Endothelial cell of umbilical vein (primary cell): ENCODE results near the gene FOXC1. TPM values are rescaled to one million over a fixed set of nuclear protein-coding genes. Genes with fewer than 3 reads are reported as not detected.

ENCODE experiments used
- BruUV-seq: library from RNA; stranded (reverse); fragments of 400-500 nt; replicated peaks from 2 replicates; lab custom pipeline; 2021; lab: Mats Ljungman, UMichigan
- CTCF ChIA-PET: fragments of 300-600, 350-600 bp; sonication (Branson Sonifier 250); formaldehyde crosslinking; loops from one replicate; lab custom pipeline; 2021; ENCODE audit warnings: antibody characterized with exemption, inconsistent platforms; lab: Charles Lee
- POLR2A ChIA-PET: fragments of 300-600, 350-600 bp; sonication (Branson Sonifier 250); formaldehyde crosslinking; loops from one replicate; lab custom pipeline; 2021; ENCODE audit warnings: antibody characterized with exemption, inconsistent platforms; lab: Charles Lee
- DNase-seq: peaks from one replicate; pipeline ENCODE4 v3.0.0-alpha.2; 2011; ENCODE audit warnings: low read depth, low spot score
- FAIRE-seq: peaks from 2 replicates; lab custom pipeline; 2011; peaks lifted over from hg19 to GRCh38; lab: Jason Lieb, UNC
- H2AFZ ChIP-seq: 2 replicates; pipeline ENCODE4 v1.6.0; 2012; ENCODE audit warnings: low read depth, low read length, control low read depth, inconsistent platforms
- H3K27ac ChIP-seq: 2 replicates; pipeline ENCODE4 v1.5.1; 2011; ENCODE audit warnings: low read depth, mild to moderate bottlenecking, control low read depth, low read length, moderate library complexity; ENCODE audit not compliant: insufficient read depth
- H3K27me3 ChIP-seq, 2 experiments: 2 replicates each; pipeline versions ENCODE4 v1.6.0 to v1.6.1; 2011; ENCODE audit warnings: low read length in 2 of 2, mixed read lengths in 1 of 2; ENCODE audit not compliant: control insufficient read depth in 2 of 2, insufficient read depth in 2 of 2
- H3K36me3 ChIP-seq, 2 experiments: 2 replicates in 1 of 2; 3 replicates in 1 of 2; pipeline ENCODE4 v1.5.1; 2011; ENCODE audit warnings: low read length in 2 of 2, mild to moderate bottlenecking in 1 of 2, moderate library complexity in 1 of 2; ENCODE audit not compliant: control insufficient read depth in 2 of 2, insufficient read depth in 2 of 2; ENCODE audit errors: extremely low read depth in 1 of 2
- H3K4me1 ChIP-seq: 3 replicates; pipeline ENCODE4 v1.5.1; 2011; ENCODE audit warnings: mild to moderate bottlenecking, low read length; ENCODE audit not compliant: control insufficient read depth, insufficient read depth; ENCODE audit errors: extremely low read depth
- H3K4me2 ChIP-seq: 2 replicates; pipeline ENCODE4 v1.6.1; 2011; ENCODE audit warnings: low read length, control low read depth, mixed read lengths; ENCODE audit not compliant: insufficient read depth
- H3K4me3 ChIP-seq, 3 experiments: fragments of 200-600 bp in 1 of 3; sonication (generic), shearing (Covaris generic) in 1 of 3; replicated peaks in 1 of 3; 2 replicates each; pipeline ENCODE4 v1.5.1; 2011 to 2016; ENCODE audit warnings: control low read depth in 3 of 3, low read length in 3 of 3, mild to moderate bottlenecking in 2 of 3, inconsistent platforms in 1 of 3, low read depth in 1 of 3, moderate library complexity in 1 of 3; ENCODE audit not compliant: insufficient read depth in 1 of 3
- H3K79me2 ChIP-seq: 2 replicates; pipeline ENCODE4 v1.6.0; 2012; ENCODE audit warnings: low read length, inconsistent platforms; ENCODE audit not compliant: control insufficient read depth, insufficient read depth
- H3K9ac ChIP-seq: replicated peaks from 2 replicates; pipeline ENCODE3; 2011; ENCODE audit warnings: low read length, control low read depth; ENCODE audit not compliant: insufficient read depth; ENCODE audit errors: extremely low read depth
- H3K9me1 ChIP-seq: replicated peaks from 3 replicates; pipeline ENCODE4 v1.6.0; 2011; ENCODE audit warnings: mild to moderate bottlenecking, low read length; ENCODE audit not compliant: control insufficient read depth, insufficient read depth; ENCODE audit errors: extremely low read depth
- H3K9me3 ChIP-seq: replicated peaks from 2 replicates; pipeline ENCODE4 v1.5.1; 2012; ENCODE audit warnings: low read length, inconsistent platforms; ENCODE audit not compliant: control insufficient read depth, insufficient read depth
- H4K20me1 ChIP-seq: replicated peaks from 2 replicates; pipeline ENCODE3; 2011; ENCODE audit warnings: mild to moderate bottlenecking, low read length; ENCODE audit not compliant: control insufficient read depth, insufficient read depth; ENCODE audit errors: extremely low read depth
- CTCF ChIP-seq, 2 donors: IDR thresholded peaks; 1 replicate in 1 of 2; 2 replicates in 1 of 2; pipeline ENCODE4 v1.5.1; 2011; ENCODE audit warnings: low read length in 2 of 2, mild to moderate bottlenecking in 2 of 2, moderate library complexity in 2 of 2, control low read depth in 1 of 2, inconsistent platforms in 1 of 2, low read depth in 1 of 2; ENCODE audit not compliant: insufficient read depth in 1 of 2; ENCODE audit errors: extremely low read depth in 1 of 2
- EZH2 ChIP-seq: IDR thresholded peaks from 2 replicates; pipeline ENCODE4 v1.6.1; 2012; ENCODE audit warnings: borderline replicate concordance, low read depth, mild to moderate bottlenecking, moderate library complexity, low read length, inconsistent platforms; ENCODE audit not compliant: severe bottlenecking
- FOS ChIP-seq: IDR thresholded peaks from 2 replicates; pipeline ENCODE4 v1.6.1; 2011; ENCODE audit warnings: mild to moderate bottlenecking, low read length, moderate library complexity, borderline replicate concordance; ENCODE audit not compliant: insufficient read depth
- GATA2 ChIP-seq: IDR thresholded peaks from 2 replicates; pipeline ENCODE4 v1.7.0; 2011; ENCODE audit warnings: low read depth, mild to moderate bottlenecking, moderate library complexity, mixed read lengths, low read length; ENCODE audit not compliant: insufficient read length, insufficient read depth
- MYC ChIP-seq: IDR thresholded peaks from one replicate; pipeline ENCODE4 v1.6.1; 2011; ENCODE audit warnings: mild to moderate bottlenecking, low read depth, low read length
- POLR2A ChIP-seq: IDR thresholded peaks from 2 replicates; pipeline ENCODE4 v1.6.1; 2012; ENCODE audit warnings: low read depth, mild to moderate bottlenecking, control low read depth, low read length
- POLR2AphosphoS5 ChIP-seq: IDR thresholded peaks from 2 replicates; pipeline ENCODE4 v1.6.1; 2012; ENCODE audit warnings: low read depth, mild to moderate bottlenecking, control low read depth, low read length, moderate library complexity; ENCODE audit not compliant: insufficient read depth
- dilution Hi-C: fragments of 300-500 bp; cut with MboI; formaldehyde crosslinking; loops from one replicate; pipeline ENCODE4 v1.15.0; 2019; ENCODE audit warnings: low sequenced_read_pairs; ENCODE audit not compliant: extremely low pct_ligation_motif_present
- intact Hi-C: fragments of 100-400 bp; cut with micrococcal nuclease; formaldehyde crosslinking; loops from one replicate; pipeline ENCODE4 v1.10.0; 2022
- polyA plus RNA-seq, 4 experiments: library from polyadenylated mRNA; depleted of rRNA in 3 of 4; stranded (reverse) in 3 of 4; unstranded in 1 of 4; fragments of >200 nt; gene quantifications; 2 replicates each; pipeline versions ENCODE4 v1.2.1 to v1.2.3, GENCODE V29; 2011 to 2012; ENCODE audit warnings: missing spikeins in 1 of 4
- total RNA-seq: library from RNA; stranded (reverse); gene quantifications from 2 replicates; pipeline ENCODE4 v1.2.3, GENCODE V29; 2021
- TF ChIP-seq, protein P1 (sequence below): IDR thresholded peaks from 2 replicates; pipeline ENCODE4 v1.6.1; 2011; ENCODE audit not compliant: insufficient read depth, insufficient read length

The FOXC1 gene
- total and polyA plus RNA-seq, 2 donors (not counting 3 experiments of a cell fraction or from before 2014, with no cell fraction given): 6.4 to 16.4 TPM

DNA sequence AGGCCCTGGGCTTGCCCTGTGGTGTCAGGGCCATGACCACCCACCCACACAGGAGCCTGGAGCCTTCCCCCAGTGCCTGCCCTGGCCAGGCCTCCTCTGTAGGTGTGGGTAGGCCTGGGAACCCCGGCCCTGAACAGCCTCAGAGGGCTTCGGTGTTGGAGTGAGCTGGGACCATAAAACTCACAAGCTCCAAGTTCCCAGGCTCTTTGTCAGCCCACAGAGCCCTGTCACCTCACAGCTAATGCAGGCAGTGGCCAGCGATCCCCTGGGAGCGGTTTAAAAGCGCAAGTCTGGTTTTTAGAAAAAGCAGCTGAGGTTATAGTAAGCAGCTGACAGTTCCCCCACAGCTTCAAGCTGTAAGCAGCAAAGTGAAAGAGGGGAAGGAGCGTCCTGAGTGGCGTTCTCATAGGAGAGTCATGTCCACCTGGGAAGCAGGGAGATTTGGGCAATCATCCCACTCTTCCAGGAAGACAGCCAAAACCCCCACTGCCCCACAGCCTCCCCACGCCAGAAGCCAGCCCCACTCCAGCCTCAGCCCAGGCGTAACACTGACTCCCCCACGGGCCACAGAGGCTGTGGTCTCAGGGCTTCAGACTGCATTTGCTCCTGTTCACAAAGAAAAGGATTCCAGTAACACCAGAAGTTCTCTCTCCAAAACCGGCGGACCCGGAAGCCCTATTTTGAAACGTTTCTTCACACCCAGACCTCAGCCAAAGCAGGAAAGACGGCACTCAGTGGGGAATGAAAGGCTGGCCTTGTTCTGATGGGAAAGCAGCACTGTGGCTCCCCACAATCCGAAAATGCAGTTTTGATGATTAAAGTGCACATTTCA, 34.3 kb upstream of the FOXC1 start:
- intact Hi-C loops (no loop called here), dilution Hi-C loops (no loop called here)
- no TSS peak for BruUV-seq
- Histone ChIP-seq H3K9ac (no peak overlapping the region), H3K4me1 (no peaks in the 10 kb centered on the region), H3K27me3 (peaks cover 1 to 3% of the 10 kb centered on the region in 2 experiments), H4K20me1 (no peaks in the 10 kb centered on the region), H3K4me2 (no peak overlapping the region), H3K79me2 (no peaks in the 10 kb centered on the region), H3K9me3 (no peaks in the 10 kb centered on the region), H3K36me3 (no peaks in the 10 kb centered on the region), H3K9me1 (no peaks in the 10 kb centered on the region), H3K4me3 (no peak overlapping the region), H2AFZ (no peak overlapping the region), H3K27ac (no peak overlapping the region)
- ChIA-PET CTCF (interaction anchor here (1.0 to 1.6 kb wide), 2 partner anchors 10 to 18 kb away, joined by 3 read pairs; no protein-coding TSS in a partner anchor), POLR2A (no interaction called here)
- no peak for DNase-seq
- no peak for FAIRE-seq
- TF ChIP-seq POLR2A (no peak), MYC (no peak), EZH2 (no peak), GATA2 (no peak), FOS (no peak), POLR2AphosphoS5 (no peak), CTCF (IDR thresholded peaks at IDR 0.05; ENCODE audit: extremely low read depth in 1 of 2, insufficient read depth in 1 of 2, low read depth in 1 of 2, low read length in 2 of 2) (no peak)
- TF ChIP-seq, protein P1, sequence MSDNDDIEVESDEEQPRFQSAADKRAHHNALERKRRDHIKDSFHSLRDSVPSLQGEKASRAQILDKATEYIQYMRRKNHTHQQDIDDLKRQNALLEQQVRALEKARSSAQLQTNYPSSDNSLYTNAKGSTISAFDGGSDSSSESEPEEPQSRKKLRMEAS: no peak
